ENCODE measurements around the gene KHK.

The KHK gene

GRCh38 chr2:27082773-27083409, 3.7 kb upstream of the KHK start:
- DNase-seq (ENCODE audit: low spot score): no peak

- no peak for DNase-seq (ENCODE audit: low spot score)
These were observed 2.9 kb upstream of the KHK start for GRCh38 chr2:27083410-27084296.

GRCh38 chr2:27084297-27085061, 2.1 kb upstream of the KHK start:
- no peak for DNase-seq (ENCODE audit: low spot score)

GRCh38 chr2:27085062-27085672, 1.4 kb upstream of the KHK start:
- DNase-seq (ENCODE audit: low spot score): no peak

GRCh38 chr2:27085673-27086089, 891 bp upstream of the KHK start:
- peak; percentile 69 for DNase-seq (ENCODE audit: low spot score)

GRCh38 chr2:27086090-27086723, 365 bp upstream of the KHK start:
- peak; percentile 90 for DNase-seq (ENCODE audit: low spot score)

GRCh38 chr2:27087823-27088410, 1.3 kb downstream of the KHK start:
- DNase-seq (ENCODE audit: low spot score): no peak

GRCh38 chr2:27088634-27089033, 2.1 kb downstream of the KHK start:
- DNase-seq (ENCODE audit: low spot score): no peak

- no peak for DNase-seq (ENCODE audit: low spot score)
These were observed 2.8 kb downstream of the KHK start for GRCh38 chr2:27089111-27089954.

GRCh38 chr2:27091746-27092695, 5.4 kb downstream of the KHK start:
- no peak for DNase-seq (ENCODE audit: low spot score)

GRCh38 chr2:27092696-27093429, 6.3 kb downstream of the KHK start:
- no peak for DNase-seq (ENCODE audit: low spot score)

- no peak for DNase-seq (ENCODE audit: low spot score)
These were observed 7.1 kb downstream of the KHK start for GRCh38 chr2:27093430-27094352.

GRCh38 chr2:27094353-27094984, 7.9 kb downstream of the KHK start:
- no peak for DNase-seq (ENCODE audit: low spot score)

GRCh38 chr2:27095427-27095744, 8.8 kb downstream of the KHK start:
- DNase-seq (ENCODE audit: low spot score): no peak

- DNase-seq (ENCODE audit: low spot score): peak; percentile 86
These were observed 9.4 kb downstream of the KHK start for GRCh38 chr2:27095745-27096651.

- DNase-seq (ENCODE audit: low spot score): no peak
These were observed 10.3 kb downstream of the KHK start for GRCh38 chr2:27096748-27097297.
